OCI-LY7 (cell line): Measurements from ENCODE around the gene GDF10. TPM values are rescaled to one million over a fixed set of nuclear protein-coding genes. Genes with fewer than 3 reads are reported as not detected.

ENCODE experiments used
- BruUV-seq: library from RNA; stranded (reverse); fragments of 400-500 nt; replicated peaks from 2 replicates; lab custom pipeline; 2021; lab: Mats Ljungman, UMichigan
- CTCF ChIA-PET: fragments of 300-600 bp; sonication (Branson Sonifier 250); formaldehyde crosslinking; loops from one replicate; lab custom pipeline; 2022; ENCODE audit warnings: antibody characterized with exemption; ENCODE audit not compliant: unreplicated experiment; lab: Charles Lee
- POLR2A ChIA-PET: fragments of 300-600 bp; sonication (Branson Sonifier 250); formaldehyde crosslinking; loops from one replicate; lab custom pipeline; 2022; ENCODE audit warnings: antibody characterized with exemption; lab: Charles Lee
- DNase-seq: peaks from one replicate; pipeline ENCODE4 v3.0.0-alpha.2; 2015; ENCODE audit warnings: low spot score
- H2AFZ ChIP-seq: fragments of 200-600 bp; sonication (generic), shearing (Covaris generic); 2 replicates; pipeline ENCODE4 v1.6.1; 2014; ENCODE audit warnings: mild to moderate bottlenecking, antibody characterized with exemption, low read length, moderate library complexity
- H3K27ac ChIP-seq: fragments of 200-600 bp; sonication (generic); 2 replicates; pipeline ENCODE4 v1.5.1; 2014; ENCODE audit warnings: mixed run types, low read depth, mild to moderate bottlenecking, moderate library complexity, low read length, inconsistent platforms; ENCODE audit not compliant: poor library complexity, severe bottlenecking
- H3K36me3 ChIP-seq: fragments of 200-600 bp; sonication (generic); 2 replicates; pipeline ENCODE4 v1.6.1; 2014; ENCODE audit warnings: mild to moderate bottlenecking, antibody characterized with exemption, low read length, moderate library complexity, mixed read lengths; ENCODE audit not compliant: insufficient read depth
- H3K4me1 ChIP-seq: fragments of 200-600 bp; sonication (generic); 2 replicates; pipeline ENCODE4 v1.5.1; 2014; ENCODE audit warnings: mild to moderate bottlenecking, low read length; ENCODE audit not compliant: insufficient read depth, poor library complexity, severe bottlenecking
- H3K4me2 ChIP-seq: fragments of 200-600 bp; sonication (generic); 2 replicates; pipeline ENCODE4 v1.6.1; 2014; ENCODE audit warnings: mild to moderate bottlenecking, low read length
- H3K4me3 ChIP-seq: fragments of 200-600 bp; sonication (generic); 2 replicates; pipeline ENCODE4 v1.5.1; 2014; ENCODE audit warnings: mild to moderate bottlenecking, low read depth, low read length; ENCODE audit not compliant: poor library complexity, severe bottlenecking
- H3K79me2 ChIP-seq: fragments of 200-600 bp; sonication (generic); 2 replicates; pipeline ENCODE4 v1.6.1; 2016; ENCODE audit warnings: low read depth, mild to moderate bottlenecking, low read length, moderate library complexity, mixed read lengths; ENCODE audit not compliant: insufficient read depth
- H3K9me2 ChIP-seq: fragments of 200-600 bp; sonication (generic); 2 replicates; pipeline ENCODE4 v1.6.1; 2016; ENCODE audit warnings: mild to moderate bottlenecking, low read length, mixed read lengths; ENCODE audit not compliant: insufficient read depth
- H3K9me3 ChIP-seq: fragments of 200-600 bp; sonication (generic); 2 replicates; pipeline ENCODE4 v1.6.1; 2014; ENCODE audit warnings: mild to moderate bottlenecking, mixed run types, low read length, mixed read lengths
- H4K20me1 ChIP-seq: fragments of 200-600 bp; sonication (generic); 2 replicates; pipeline ENCODE4 v1.6.1; 2014; ENCODE audit warnings: mild to moderate bottlenecking, antibody characterized with exemption, low read length, moderate library complexity, mixed read lengths; ENCODE audit not compliant: insufficient read depth
- EZH2phosphoT487 ChIP-seq: fragments of 200-600 bp; sonication (generic); IDR thresholded peaks from 2 replicates; pipeline ENCODE4 v1.6.1; 2018; ENCODE audit warnings: low read depth, borderline replicate concordance, mild to moderate bottlenecking, mixed run types, antibody characterized with exemption, low read length, moderate library complexity, mixed read lengths
- intact Hi-C: fragments of 100-400 bp; cut with micrococcal nuclease; formaldehyde crosslinking; loops from one replicate; pipeline ENCODE4 v1.10.0; 2022; ENCODE audit not compliant: unreplicated experiment
- total RNA-seq, 2 experiments: library from RNA; depleted of rRNA in 1 of 2; stranded (reverse); fragments of >200 nt in 1 of 2; shearing (Covaris generic) in 1 of 2; gene quantifications; 2 replicates each; pipeline ENCODE4 v1.2.3, GENCODE V29; 2014 to 2022
- TF ChIP-seq, protein P1 (sequence below): fragments of 200-600 bp; sonication (generic); conservative IDR thresholded peaks from 2 replicates; pipeline ENCODE4 v1.5.1; 2014; ENCODE audit warnings: mild to moderate bottlenecking, antibody characterized with exemption, low read length, moderate library complexity, mixed read lengths

GDF10 gene
- total RNA-seq, 2 experiments from 2014 or later, result not detected

DNA sequence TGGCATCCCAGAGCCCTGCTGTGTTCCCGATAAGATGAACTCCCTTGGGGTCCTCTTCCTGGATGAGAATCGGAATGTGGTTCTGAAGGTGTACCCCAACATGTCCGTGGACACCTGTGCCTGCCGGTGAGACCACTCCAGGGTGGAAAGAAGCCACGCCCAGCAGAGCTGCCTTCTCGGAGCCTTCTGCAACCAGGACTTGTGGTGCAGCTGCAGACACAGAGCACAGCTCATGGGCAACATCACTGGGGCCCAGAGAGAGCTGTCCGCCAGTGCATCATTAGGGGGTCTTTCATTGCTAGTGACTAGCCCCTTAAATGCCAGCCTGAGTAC lies 12.6 kb downstream of the GDF10 start:
- ChIA-PET CTCF (interaction anchor here (1.4 to 1.9 kb wide), 2 partner anchors 265 to 288 kb away, joined by 10 read pairs; no protein-coding TSS in a partner anchor), POLR2A (interaction anchor here (0.5 kb wide), 1 partner anchor 84 kb away, joined by 3 read pairs; no protein-coding TSS in a partner anchor)
- Histone ChIP-seq H3K9me3 (no peaks in the 10 kb centered on the region), H3K4me2 (no peak overlapping the region), H3K36me3 (no peaks in the 10 kb centered on the region), H4K20me1 (no peaks in the 10 kb centered on the region), H3K79me2 (no peaks in the 10 kb centered on the region), H3K4me3 (no peak overlapping the region), H3K9me2 (no peaks in the 10 kb centered on the region), H3K27ac (no peak overlapping the region), H3K4me1 (no peaks in the 10 kb centered on the region), H2AFZ (no peak overlapping the region)
- no peak for TF ChIP-seq EZH2phosphoT487
- TF ChIP-seq, protein P1, sequence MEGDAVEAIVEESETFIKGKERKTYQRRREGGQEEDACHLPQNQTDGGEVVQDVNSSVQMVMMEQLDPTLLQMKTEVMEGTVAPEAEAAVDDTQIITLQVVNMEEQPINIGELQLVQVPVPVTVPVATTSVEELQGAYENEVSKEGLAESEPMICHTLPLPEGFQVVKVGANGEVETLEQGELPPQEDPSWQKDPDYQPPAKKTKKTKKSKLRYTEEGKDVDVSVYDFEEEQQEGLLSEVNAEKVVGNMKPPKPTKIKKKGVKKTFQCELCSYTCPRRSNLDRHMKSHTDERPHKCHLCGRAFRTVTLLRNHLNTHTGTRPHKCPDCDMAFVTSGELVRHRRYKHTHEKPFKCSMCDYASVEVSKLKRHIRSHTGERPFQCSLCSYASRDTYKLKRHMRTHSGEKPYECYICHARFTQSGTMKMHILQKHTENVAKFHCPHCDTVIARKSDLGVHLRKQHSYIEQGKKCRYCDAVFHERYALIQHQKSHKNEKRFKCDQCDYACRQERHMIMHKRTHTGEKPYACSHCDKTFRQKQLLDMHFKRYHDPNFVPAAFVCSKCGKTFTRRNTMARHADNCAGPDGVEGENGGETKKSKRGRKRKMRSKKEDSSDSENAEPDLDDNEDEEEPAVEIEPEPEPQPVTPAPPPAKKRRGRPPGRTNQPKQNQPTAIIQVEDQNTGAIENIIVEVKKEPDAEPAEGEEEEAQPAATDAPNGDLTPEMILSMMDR, result no peak
- intact Hi-C loops, result loop anchor here (1.0 to 10.0 kb wide), 3 partner anchors 62 to 288 kb away; no protein-coding TSS in a partner anchor
- no peak for DNase-seq
- BruUV-seq, result no TSS peak

DNA sequence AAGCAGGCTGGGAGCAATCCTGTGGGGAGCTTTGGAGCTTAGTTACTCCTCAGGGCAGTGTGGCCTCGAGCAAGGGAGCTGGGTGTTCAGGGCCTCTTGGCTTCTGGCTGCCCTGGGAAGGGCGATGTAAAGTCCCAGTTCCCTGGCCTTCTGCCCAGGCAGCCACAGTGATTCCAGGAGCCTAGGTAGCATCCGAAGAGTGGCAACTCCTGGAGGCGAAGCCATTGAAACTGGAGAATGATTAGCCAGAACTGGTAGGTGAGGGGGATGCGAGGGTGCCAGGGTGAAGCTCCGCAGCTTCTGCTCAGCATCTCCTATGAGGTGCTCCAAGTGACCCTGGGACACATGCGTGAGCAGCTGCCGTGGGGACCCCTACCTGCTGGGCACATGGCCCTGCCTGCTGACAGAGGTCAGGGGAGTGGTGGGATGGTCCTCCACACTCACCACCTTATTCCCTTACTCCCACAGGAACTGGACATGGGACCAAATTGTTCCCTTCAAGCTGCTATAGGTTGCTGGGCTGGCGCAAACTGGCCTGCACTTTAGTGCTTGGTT lies 14.5 kb downstream of the GDF10 start:
- POLR2A ChIA-PET, result no interaction called here
- CTCF ChIA-PET, result no interaction called here
- TF ChIP-seq EZH2phosphoT487, result no peak
- TF ChIP-seq, protein P1, result no peak
- no peak overlapping the region for H2AFZ ChIP-seq
- intact Hi-C loops, result loop anchor here (10.0 kb wide), 1 partner anchor 60 kb away; no protein-coding TSS in a partner anchor
- H3K4me2 ChIP-seq, result no peak overlapping the region
- H4K20me1 ChIP-seq, result no peaks in the 10 kb centered on the region
- no peak overlapping the region for H3K4me3 ChIP-seq
- no TSS peak for BruUV-seq
- H3K9me3 ChIP-seq, result no peaks in the 10 kb centered on the region
- H3K4me1 ChIP-seq, result no peaks in the 10 kb centered on the region
- no peaks in the 10 kb centered on the region for H3K36me3 ChIP-seq
- H3K79me2 ChIP-seq, result no peaks in the 10 kb centered on the region
- no peak for DNase-seq
- no peaks in the 10 kb centered on the region for H3K9me2 ChIP-seq
- H3K27ac ChIP-seq, result no peak overlapping the region

DNA sequence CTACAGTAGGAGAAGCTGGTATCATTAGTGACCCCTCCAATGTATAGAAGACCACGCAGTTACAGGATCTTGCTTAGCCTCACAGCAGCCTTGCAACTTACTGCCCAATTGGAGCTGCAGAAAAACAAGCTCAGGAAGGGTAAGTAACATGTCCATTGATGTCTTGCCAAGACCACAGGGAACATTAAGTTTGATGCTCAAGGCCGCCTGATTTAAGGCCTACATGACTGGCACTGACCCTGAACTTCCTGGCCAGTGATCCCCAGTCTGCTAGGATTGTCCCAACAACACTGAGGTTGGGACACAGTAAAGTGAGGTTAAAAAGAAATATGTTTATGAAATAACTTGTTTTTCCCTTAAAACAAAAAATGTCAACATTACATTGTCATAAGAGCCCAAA lies 15.4 kb downstream of the GDF10 start:
- no TSS peak for BruUV-seq
- no peak for DNase-seq
- intact Hi-C loops, result loop anchor here (10.0 kb wide), 1 partner anchor 59 kb away; no protein-coding TSS in a partner anchor
- no peaks in the 10 kb centered on the region for H3K9me3 ChIP-seq
- ChIA-PET POLR2A (no interaction called here), CTCF (interaction anchor here (0.6 kb wide), 1 partner anchor 21 kb away, joined by 3 read pairs; no protein-coding TSS in a partner anchor)
- no peak overlapping the region for H3K4me2 ChIP-seq
- H3K36me3 ChIP-seq, result no peaks in the 10 kb centered on the region
- H4K20me1 ChIP-seq, result no peaks in the 10 kb centered on the region
- no peaks in the 10 kb centered on the region for H3K79me2 ChIP-seq
- H2AFZ ChIP-seq, result no peak overlapping the region
- TF ChIP-seq, protein P1, result no peak
- no peak for TF ChIP-seq EZH2phosphoT487
- H3K4me3 ChIP-seq, result no peak overlapping the region
- H3K27ac ChIP-seq, result no peak overlapping the region
- no peaks in the 10 kb centered on the region for H3K4me1 ChIP-seq
- H3K9me2 ChIP-seq, result no peaks in the 10 kb centered on the region
